GM19025 (cell line): ENCODE data around the gene F7.
"Not testable (repeated sequence)": the region's sequence is repeated elsewhere in the genome, so short reads cannot be mapped to it uniquely, and the experiment has no call there.

Experiments used
- ATAC-seq: cut with Tn5 transposase; IDR thresholded peaks from one replicate; pipeline ENCODE4 v1.9.1; 2021; ENCODE audit warnings: mild to moderate bottlenecking, low read depth, moderate library complexity; ENCODE audit not compliant: unreplicated experiment

The F7 gene

DNA sequence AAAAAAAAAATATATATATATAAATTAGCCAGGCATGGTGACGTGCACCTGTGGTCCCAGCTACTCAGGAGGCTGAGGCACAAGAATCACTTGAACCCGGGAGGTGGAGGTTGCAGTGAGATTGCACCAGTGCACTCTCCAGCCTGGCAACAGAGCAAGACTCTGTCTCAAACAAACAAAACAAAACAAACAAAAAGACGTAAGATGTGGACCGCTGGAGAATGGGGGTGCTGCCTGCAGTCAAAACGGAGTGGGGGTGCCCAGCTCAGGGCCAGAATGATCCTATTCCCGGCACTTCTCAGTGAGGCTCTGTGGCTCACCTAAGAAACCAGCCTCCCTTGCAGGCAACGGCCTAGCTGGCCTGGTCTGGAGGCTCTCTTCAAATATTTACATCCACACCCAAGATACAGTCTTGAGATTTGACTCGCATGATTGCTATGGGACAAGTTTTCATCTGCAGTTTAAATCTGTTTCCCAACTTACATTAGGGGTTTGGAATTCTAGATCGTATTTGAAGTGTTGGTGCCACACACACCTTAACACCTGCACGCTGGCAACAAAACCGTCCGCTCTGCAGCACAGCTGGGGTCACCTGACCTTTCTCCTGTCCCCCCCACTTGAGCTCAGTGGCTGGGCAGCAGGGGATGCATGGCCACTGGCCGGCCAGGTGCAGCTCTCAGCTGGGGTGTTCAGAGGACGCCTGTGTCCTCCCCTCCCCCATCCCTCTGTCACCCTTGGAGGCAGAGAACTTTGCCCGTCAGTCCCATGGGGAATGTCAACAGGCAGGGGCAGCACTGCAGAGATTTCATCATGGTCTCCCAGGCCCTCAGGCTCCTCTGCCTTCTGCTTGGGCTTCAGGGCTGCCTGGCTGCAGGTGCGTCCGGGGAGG is at the start of gene F7:
F7 (plus strand) TSS at position 760 of the 889 bp plus-strand sequence; CDS start at position 811, 51 bp downstream.
- no peak for ATAC-seq

DNA sequence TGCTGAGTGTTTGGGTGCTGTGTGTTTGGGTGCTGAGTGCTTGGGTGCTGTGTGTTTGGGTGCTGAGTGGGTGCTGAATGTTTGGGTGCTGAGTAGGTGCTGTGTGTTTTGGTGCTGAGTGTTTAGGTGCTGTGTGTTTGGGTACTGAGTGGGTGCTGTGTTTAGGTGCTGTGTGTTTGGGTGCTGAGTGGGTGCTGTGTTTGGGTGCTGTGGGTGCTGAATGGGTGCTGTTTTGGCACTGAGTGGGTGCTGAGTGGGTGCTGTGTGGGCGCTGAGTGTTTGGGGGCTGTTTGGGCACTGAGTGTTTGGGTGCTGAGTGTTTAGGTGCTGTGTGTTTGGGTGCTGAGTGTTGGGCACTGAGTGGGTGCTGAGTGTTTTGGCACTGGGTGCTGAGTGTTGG is 48.5 kb upstream of the F7 start:
- no peak for ATAC-seq

DNA sequence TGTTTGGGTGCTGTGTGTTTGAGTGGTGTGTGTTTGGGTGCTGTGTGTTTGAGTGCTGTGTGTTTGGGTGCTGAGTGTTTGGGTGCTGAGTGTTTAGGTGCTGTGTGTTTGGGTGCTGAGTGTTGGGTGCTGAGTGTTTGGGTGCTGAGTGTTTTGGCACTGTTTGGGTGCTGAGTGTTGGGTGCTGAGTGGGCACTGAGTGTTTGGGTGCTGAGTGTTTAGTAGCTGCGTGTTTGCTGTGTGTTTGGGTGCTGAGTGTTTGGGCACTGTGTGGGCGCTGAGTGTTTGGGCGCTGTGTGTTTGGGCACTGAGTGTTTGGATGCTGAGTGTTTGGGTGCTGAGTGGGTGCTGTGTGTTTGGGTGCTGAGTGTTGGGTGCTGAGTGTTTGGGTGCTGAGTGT is 48.0 kb upstream of the F7 start:
- not testable (repeated sequence) for ATAC-seq

DNA sequence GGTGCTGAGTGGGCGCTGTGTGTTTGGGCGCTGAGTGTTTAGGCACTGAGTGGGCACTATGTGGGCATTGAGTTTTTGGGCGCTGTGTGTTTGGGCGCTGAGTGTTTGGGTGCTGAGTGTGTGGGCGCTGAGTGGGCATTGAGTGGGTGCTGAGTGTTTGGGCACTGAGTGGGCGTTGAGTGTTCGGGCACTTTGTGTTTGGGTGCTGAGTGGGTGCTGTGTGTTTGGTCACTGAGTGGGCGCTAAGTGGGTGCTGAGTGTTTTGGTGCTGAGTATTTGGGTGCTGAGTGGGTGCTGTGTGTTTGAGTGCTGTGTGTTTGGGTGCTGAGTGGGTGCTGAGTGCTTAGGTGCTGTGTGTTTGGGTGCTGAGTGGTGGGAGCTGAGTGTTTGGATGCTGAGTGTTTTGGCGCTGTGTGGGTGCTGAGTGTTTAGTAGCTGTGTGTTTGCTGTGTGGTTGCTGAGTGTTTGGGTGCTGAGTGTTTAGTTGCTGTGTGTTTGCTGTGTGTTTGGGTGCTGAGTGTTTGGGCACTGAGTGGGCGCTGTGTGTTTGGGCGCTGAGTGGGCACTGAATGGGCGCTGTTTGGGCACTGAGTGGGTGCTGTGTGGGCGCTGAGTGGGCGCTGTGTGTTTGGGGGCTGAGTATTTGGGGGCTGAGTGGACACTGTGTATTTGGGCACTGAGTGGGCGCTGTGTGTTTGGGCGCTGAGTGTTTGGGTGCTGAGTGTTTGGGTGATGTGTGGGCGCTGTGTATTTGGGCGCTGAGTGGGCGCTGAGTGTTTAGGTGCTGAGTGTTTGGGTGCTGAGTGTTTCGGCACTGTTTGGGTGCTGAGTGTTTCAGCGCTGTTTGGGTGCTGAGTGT is 47.2 kb upstream of the F7 start:
- no peak for ATAC-seq

DNA sequence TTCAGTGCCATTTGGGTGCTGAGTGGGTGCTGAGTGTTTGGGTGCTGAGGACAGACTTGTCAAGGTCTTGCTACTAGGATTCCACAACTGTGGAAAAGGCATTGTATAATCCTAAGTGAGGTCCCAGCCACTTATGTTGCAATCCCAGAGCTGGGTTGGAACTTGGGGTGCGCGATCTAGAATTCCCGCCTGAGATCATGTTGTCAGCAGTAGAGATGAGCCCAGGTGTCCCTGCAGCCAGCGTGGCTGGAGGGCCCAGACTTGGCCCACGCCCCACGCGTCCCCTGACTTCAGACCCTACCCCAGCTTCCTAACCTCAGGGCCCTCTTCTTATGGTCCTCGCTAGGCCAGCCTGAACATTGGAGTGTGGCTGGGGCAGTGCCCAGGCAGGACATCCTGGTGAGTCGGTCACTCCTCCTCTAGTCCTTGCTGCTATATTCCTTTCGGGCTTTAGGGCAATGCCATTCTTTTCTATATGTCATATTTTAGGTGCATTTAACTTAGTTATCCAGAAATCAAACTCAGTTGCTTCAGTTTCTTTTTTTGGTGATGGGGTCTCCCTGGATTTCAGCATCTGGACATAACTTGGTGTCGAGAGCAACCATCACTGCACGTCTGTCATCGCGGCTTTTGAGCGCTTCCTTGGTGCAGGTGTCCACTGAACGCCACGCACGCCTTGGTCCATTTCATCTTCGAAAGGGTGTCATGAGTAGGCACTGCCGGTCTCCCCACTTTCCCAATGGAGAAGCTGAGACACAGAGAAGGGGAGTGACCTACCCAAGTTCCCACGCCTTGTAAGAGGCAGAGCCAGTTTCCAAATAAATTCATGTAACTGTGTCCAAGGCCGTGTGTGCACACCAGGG is 46.4 kb upstream of the F7 start:
- ATAC-seq, result no peak

DNA sequence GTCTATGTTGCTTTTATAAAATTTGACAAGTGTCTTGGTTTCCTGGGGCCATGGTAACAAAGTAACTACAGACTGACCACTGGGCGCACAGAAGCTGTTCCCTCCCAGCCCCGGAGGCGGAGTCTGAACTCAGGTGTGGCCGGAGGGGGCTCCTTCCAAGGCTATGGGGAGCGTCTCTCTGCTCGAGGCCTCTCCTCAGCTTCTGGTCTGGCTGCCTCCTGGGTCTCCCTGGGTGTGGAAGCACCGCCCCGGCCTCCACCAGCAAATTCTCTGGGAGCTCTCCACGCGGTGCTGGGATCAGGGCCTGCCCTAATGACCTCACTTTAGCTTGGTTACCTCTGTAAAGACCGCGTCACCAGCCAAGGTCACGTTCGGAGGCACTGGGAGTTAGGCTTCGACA is 45.7 kb upstream of the F7 start:
- no peak for ATAC-seq

DNA sequence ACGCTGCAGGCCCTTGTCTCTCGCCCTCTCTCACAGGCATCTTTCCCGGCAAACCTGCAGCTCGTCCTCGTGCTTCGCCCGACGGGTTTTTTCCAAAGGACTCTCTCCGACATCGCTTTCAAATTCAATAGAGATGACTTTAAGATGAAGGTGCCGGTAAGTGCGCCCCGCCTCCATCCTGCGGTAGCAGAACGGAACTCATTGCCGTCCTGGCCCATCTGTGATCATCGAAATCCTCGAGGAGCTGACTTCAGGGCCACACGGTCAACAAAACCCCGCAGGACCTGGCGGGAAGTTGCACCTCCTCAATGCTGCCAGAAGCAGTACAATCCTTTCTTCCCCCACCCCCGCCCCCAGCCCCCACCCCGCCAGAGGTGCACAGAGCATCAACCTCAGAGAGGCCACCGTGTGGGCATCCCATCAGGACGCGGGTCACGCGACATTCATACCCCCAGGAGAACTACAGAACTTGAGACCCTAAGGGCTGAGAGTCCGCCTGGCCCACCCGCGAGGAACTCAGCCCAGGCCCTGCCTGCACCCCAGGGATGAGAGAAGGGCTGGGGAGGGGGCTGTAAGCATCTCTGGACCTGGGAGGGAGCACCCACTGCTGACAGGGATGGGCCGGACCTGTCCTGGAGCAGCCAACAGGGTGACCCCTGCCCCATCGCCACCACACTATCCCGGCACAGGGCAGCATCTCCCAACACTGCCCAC is 44.9 kb upstream of the F7 start:
- ATAC-seq, result no peak

DNA sequence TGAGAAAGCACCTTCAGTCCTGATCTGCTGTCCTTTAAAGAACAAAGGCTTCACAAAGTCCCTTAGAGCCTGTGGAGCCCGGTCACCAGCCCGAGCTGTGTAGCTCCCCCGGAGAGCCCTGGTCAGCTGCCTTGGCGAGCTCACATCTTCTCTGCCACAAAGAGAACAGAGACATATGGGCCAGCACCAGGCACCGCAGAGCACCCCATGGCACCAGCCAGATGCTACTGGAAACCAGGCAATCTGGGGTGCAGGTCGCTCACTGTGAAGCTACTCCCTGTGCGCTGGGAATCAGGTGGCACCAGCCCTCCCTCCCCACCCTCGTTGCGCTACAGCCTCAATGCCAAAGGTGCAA is 44.3 kb upstream of the F7 start:
- no peak for ATAC-seq

DNA sequence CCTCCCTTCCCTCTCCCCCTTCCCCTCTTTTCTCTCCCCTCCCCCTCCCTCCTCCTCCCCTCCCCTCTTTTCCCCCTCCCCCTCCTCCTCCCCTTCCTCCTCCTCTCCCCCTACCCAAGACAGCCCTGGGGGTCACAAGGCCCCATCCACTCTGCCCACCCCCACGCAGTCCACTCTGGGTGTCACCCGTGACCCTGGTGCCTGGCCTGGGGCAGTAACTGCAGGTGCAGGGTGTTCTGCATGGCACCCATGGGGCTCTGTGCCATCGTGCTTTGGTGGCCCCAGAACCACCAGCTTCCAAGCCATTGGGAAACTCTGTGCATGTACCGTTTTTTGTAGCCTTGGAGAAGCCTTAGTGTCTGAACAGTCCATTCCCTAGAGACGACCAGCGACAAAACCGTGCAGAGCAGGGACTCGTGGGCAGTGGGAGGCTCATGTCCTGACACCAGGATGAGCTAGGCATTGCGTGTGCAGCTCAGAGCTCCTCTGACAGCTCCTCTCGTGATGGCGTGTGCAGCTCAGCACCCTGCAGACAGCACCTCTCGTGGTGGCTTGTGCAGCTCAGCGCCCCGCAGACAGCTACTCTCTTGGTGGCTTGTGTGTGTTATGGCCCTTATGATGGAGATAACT is 43.7 kb upstream of the F7 start:
- no peak for ATAC-seq

DNA sequence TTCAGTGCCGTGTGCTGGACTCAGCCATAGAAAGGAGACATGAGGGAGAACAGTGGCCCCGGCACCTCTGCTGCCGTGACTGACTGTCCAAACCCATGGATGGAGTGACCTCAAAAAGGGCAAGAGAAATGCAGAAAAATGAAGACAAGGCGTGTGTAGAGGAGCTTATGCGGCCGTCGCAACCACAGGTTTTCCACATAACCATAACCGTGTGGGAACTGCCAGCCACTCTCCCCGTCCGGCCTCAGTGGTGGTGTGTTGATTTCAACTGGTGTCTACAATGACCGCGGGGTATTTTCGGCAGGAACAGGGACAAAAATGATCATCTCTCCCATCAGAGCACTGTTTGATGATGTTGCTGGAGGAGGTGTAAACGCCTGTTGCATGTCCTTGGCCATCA is 42.9 kb upstream of the F7 start:
- ATAC-seq, result no peak

DNA sequence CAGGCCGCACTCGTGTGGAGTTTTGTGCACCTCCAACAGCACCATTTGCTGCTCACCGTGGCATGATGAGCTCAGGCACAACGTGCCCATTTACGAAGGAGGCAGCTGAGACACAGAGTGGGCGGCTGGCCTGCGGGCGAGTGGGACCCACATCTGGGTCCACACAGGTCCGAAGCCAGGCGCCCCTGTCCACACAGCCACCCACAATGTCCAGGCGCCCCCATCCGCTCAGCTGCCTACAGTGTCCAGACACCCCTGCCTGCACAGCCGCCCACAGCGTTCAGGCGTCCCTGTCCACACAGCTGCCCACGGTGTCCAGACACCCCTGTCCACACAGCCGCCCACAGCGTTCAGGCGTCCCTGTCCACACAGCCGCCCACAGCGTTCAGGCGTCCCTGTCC is 42.5 kb upstream of the F7 start:
- no peak for ATAC-seq

DNA sequence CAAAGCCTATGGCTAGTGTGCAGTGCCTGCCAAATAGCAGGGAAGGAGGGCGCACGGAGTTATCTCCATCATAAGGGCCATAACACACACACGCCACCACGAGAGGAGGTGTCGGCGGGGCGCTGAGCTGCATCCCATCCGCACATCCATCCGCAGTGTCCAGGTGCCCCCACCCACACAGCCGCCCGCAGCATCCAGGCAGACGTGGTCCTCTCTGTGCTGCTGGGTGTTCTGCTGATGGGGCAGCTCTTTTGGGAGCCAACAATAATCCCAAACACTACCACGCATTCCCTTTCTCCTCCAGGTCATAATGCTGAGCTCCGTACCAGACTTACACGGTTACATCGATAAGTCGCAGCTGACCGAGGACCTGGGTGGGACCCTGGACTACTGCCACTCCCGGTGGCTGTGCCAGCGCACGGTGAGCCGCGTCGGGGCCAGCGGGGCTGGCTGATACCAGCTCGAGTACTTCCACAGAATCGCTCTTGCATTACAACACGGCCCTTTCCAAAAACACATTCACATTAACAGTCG is 41.5 kb upstream of the F7 start:
- no peak for ATAC-seq

DNA sequence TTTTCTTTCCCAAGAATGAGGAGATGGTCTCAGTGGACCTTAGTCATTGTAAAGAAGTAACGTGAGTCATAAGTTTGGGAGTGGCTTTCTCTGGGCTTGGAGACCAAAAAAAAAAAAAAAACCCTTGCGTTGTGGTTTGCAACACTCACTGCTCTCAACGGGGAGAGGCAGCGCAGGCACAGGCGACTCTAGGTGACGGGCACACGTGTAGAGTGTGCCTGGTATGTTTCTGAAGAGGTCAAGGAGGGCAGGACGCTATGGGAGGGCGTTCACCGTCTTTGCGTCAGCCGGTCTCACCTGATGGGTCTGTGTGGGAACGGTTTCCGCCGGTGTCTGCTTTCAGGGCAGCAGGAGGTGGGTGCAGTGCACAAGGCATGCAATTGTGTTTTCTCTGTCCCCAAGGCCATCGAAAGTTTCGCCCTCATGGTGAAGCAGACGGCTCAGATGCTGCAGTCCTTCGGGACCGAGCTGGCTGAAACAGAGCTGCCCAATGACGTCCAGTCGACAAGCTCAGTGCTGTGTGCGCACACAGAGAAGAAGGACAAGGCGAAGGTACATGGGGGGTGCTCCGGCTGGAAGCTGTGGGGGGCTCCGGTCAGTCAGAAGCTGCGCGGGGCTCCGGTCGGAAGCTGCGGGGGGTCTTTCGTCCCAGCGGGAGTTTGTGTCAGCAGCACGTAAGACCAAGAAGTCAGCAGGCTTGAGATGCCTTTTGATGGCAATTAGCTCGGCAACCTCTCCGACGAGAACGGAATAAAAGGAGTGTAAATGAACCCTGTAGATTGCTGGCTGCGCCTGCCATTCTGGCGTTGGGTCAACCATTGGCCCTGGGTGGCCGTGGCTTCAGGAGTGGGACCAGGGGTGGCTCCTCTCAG is 40.8 kb upstream of the F7 start:
- ATAC-seq, result no peak

DNA sequence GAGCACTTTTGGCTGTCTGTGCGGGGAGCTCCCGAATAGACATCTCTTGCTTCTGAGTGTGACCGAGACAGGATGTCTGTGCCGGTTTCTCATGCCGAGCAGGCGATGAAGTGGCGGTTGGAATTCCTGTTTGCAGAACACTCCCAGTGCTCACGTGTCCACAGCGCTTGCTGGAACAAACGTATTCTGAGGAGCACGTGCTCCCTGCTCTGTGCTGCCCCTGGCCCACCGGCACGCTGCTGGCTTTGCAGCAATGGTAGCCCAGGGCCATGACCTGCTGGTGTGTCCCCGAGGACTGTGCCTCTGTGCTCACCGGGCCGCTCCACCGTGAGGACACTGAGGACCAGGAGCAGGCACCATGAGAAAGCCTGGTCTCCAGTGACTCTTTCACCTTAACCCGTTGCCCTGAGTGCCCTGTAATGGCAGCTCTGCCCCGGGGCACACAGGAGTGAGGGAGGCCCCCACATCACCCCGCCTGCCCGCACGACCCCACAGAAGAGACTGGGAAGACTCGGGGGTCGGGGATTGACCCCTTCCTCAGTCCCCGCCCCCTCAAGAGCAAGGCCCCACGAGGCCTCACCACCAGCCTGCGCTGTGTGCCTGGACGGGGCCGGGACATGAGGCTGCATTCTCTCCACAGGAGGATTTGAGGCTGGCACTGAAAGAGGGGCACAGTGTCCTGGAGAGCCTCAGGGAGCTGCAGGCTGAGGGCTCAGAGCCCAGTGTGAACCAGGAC is 40.0 kb upstream of the F7 start:
- no peak for ATAC-seq

DNA sequence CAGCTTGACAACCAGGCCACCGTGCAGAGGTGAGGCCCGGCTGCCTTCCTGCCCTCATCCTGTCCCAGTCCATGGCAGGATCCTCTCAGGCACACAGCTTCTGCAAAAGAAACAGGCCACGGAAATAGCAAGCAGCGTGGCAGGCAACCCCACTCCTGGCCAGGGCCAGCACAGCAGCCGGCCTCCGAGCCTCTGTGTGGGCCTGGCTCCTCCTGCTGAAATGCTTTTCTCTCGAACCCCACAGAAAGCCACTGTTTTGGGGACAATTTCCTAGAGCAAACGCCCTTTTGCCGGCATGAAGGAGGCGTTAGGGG is 39.5 kb upstream of the F7 start:
- ATAC-seq, result no peak

DNA sequence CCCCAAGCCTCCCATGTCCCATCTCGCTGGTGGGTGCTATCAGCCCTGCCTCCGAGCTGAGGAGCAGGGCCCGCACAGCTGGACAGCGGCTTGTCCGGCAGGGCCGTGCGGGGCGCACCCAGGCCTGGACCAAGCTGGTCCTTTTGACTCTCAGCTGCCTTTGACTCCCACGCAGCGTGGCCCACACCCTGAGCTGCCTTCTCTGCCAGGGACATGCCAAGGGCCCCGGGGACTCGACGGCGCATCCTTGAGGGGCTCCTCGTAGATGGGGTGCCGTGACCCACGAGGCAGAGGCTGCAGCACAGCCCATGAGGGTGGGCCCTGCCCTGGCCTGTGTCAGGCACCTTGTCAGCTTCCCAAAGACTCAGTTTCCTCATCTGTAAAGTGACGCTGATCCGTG is 38.8 kb upstream of the F7 start:
- ATAC-seq, result no peak

DNA sequence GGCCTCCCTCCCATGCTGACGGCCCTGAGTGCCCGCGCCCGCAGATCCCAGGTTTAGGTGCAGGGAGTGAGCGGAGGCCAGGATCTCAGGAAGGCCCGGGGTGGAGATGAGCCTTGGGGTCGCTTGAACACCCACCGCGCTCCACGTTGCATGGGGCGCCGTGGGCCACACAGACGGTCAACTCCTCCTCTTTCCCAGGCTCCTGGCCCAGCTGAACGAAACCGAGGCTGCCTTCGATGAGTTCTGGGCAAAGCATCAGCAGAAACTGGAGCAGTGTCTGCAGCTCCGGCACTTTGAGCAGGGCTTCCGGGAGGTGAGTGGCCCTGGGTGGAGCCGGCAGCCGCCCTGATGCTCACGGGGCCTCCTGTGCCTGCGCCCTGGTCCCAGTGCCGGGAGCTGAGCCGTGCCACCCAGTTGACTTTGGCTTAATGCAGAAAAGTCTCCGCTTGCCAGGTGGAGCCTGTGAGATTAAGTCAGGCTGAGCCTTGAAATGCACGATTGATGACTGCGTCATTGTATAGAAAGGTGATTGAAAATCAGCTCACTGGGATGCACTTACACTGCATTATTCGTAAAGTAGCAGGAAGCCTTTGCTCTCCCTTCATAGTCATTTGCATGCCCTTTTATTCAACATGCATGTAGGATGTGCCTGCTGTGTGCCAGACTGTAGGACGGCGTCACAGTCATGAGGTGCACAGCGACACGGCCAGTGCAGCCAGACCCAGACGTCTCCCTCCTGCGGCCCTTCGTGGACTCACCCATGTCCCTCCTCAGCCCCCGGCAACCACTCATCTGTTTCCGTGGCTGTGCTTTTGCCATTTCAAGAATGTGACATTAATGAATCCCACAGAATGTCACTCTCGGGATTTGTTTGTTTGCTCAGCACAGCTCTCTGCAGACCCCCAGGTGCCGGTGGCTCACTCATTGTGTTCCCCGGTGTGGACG is 35.5 kb upstream of the F7 start:
- no peak for ATAC-seq
